Measurements from ENCODE around the gene IGF1R. TPM values are rescaled to one million over a fixed set of nuclear protein-coding genes. Genes with fewer than 3 reads are reported as not detected.

Gene IGF1R
- total RNA-seq, 6 donors from 2014 or later, result 31.0 to 142 (median 63.8) TPM

DNA sequence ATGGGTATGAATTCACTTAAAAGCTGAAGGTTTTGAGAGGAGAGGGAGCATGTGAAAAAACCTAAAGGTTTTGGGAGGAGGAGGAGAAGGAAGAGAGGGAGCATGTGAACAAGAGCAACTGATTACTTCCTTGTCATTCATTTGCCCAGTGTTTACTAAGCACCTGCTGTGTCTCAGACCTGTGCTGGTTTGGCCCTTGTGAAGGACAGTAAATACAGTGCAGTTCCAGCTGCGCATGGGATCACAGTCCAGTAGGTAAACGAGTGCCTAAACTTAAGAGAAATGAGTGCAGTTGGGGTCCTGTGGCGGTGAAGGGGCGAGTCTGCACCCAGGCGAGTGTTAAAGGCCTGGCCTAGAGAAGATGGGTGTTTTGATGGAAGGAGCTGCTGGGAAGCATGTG is 38.6 kb downstream of the IGF1R start:
- TF ChIP-seq POLR2A (IDR thresholded peaks at IDR 0.05), result no peak
- no peak for TF ChIP-seq POLR2AphosphoS5 (IDR thresholded peaks at IDR 0.05)
- TF ChIP-seq EP300 (IDR thresholded peaks at IDR 0.05), result no peak
- TF ChIP-seq, protein P1, sequence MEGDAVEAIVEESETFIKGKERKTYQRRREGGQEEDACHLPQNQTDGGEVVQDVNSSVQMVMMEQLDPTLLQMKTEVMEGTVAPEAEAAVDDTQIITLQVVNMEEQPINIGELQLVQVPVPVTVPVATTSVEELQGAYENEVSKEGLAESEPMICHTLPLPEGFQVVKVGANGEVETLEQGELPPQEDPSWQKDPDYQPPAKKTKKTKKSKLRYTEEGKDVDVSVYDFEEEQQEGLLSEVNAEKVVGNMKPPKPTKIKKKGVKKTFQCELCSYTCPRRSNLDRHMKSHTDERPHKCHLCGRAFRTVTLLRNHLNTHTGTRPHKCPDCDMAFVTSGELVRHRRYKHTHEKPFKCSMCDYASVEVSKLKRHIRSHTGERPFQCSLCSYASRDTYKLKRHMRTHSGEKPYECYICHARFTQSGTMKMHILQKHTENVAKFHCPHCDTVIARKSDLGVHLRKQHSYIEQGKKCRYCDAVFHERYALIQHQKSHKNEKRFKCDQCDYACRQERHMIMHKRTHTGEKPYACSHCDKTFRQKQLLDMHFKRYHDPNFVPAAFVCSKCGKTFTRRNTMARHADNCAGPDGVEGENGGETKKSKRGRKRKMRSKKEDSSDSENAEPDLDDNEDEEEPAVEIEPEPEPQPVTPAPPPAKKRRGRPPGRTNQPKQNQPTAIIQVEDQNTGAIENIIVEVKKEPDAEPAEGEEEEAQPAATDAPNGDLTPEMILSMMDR (IDR thresholded peaks at IDR 0.05), result no peak
- Histone ChIP-seq H3K36me3 (no peaks in the 10 kb centered on the region), H3K9me3 (no peaks in the 10 kb centered on the region), H3K27ac (no peak overlapping the region), H3K4me1 (peaks cover 22 to 65% (median 39%) of the 10 kb centered on the region in 4 donors), H3K27me3 (no peaks in the 10 kb centered on the region), H3K4me3 (no peak overlapping the region)
- 91 to 92% methylated on average over 5 of the region's 5 CpGs for WGBS, 2 donors
- DNase-seq (no peak), ATAC-seq (ENCODE audit: low FRiP score in 2 of 2) (no peak)

DNA sequence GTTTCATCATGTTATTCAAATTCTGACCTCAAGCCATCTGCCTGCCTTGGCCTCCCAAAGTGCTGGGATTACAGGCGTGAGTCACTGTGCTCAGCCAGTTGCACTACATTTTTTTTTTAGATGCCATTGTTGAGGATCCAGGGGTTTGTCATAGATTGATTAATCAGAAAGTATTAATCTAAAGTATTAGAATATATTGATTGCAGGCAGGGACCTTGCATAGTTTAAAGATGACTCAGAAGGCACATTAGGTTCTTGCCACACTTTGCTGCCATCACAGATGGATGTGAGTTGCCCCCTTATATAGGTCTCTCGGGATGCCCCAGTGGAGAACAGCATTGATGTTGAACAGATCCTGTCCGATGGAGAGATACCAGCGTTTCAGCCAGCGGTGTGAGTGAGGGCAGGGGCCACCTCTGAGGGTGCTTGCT is 41.1 kb downstream of the IGF1R start:
- no peaks in the 10 kb centered on the region for H3K27me3 ChIP-seq
- H3K36me3 ChIP-seq, result no peaks in the 10 kb centered on the region
- H3K4me3 ChIP-seq, result no peak overlapping the region
- DNase-seq (no peak), ATAC-seq (ENCODE audit: low FRiP score in 2 of 2) (no peak)
- H3K9me3 ChIP-seq, result no peaks in the 10 kb centered on the region
- H3K27ac ChIP-seq, result no peak overlapping the region
- H3K4me1 ChIP-seq, result peaks cover 8 to 53% (median 27%) of the 10 kb centered on the region in 4 donors
- TF ChIP-seq POLR2A (IDR thresholded peaks at IDR 0.05), result no peak
- TF ChIP-seq, protein P1 (IDR thresholded peaks at IDR 0.05), result no peak
- 88 to 89% methylated on average over 5 of the region's 5 CpGs for WGBS, 2 donors

GRCh38 chr15:98690272-98690950 is 42.1 kb downstream of the IGF1R start:
- Histone ChIP-seq H3K4me1 (peaks cover 3 to 44% (median 23%) of the 10 kb centered on the region in 4 donors), H3K27me3 (no peaks in the 10 kb centered on the region), H3K36me3 (no peaks in the 10 kb centered on the region), H3K27ac (no peak overlapping the region), H3K9me3 (no peaks in the 10 kb centered on the region), H3K4me3 (no peak overlapping the region)
- TF ChIP-seq EP300 (IDR thresholded peaks at IDR 0.05), result no peak
- TF ChIP-seq POLR2A (IDR thresholded peaks at IDR 0.05), result no peak
- TF ChIP-seq, protein P1 (IDR thresholded peaks at IDR 0.05), result no peak
- TF ChIP-seq POLR2AphosphoS5 (IDR thresholded peaks at IDR 0.05), result no peak
- DNase-seq, result no peak
- no peak for ATAC-seq (ENCODE audit: low FRiP score in 2 of 2)
- WGBS, 2 donors, result 69 to 80% methylated on average over 6 of the region's 6 CpGs

- TF ChIP-seq POLR2AphosphoS5 (IDR thresholded peaks at IDR 0.05), result no peak
- TF ChIP-seq EP300 (IDR thresholded peaks at IDR 0.05), result no peak
- TF ChIP-seq, protein P1 (IDR thresholded peaks at IDR 0.05), result no peak
- no peak for TF ChIP-seq POLR2A (IDR thresholded peaks at IDR 0.05)
- Histone ChIP-seq H3K27me3 (no peaks in the 10 kb centered on the region), H3K9me3 (no peaks in the 10 kb centered on the region), H3K27ac (no peak overlapping the region), H3K4me1 (peaks cover 3 to 41% (median 24%) of the 10 kb centered on the region in 4 donors), H3K4me3 (no peak overlapping the region), H3K36me3 (no peaks in the 10 kb centered on the region)
- 58 to 92% methylated on average over 2 of the region's 2 CpGs for WGBS, 2 donors
- no peak for DNase-seq
- ATAC-seq (ENCODE audit: low FRiP score in 2 of 2), result no peak
Measured at GRCh38 chr15:98692213-98692612, 43.9 kb downstream of the IGF1R start.

GRCh38 chr15:98694161-98694560 is 45.8 kb downstream of the IGF1R start:
- WGBS, 2 donors, result 89 to 91% methylated on average over 6 of the region's 6 CpGs
- TF ChIP-seq POLR2A (IDR thresholded peaks at IDR 0.05) (no peak), POLR2AphosphoS5 (IDR thresholded peaks at IDR 0.05) (no peak), EP300 (IDR thresholded peaks at IDR 0.05) (no peak)
- TF ChIP-seq, protein P1 (IDR thresholded peaks at IDR 0.05), result no peak
- H3K4me1 ChIP-seq, result peaks cover 9 to 35% (median 25%) of the 10 kb centered on the region in 4 donors
- no peak overlapping the region for H3K27ac ChIP-seq
- H3K36me3 ChIP-seq, result no peaks in the 10 kb centered on the region
- DNase-seq (no peak), ATAC-seq (ENCODE audit: low FRiP score in 2 of 2) (no peak)
- no peaks in the 10 kb centered on the region for H3K27me3 ChIP-seq
- no peaks in the 10 kb centered on the region for H3K9me3 ChIP-seq
- no peak overlapping the region for H3K4me3 ChIP-seq
